Amniotic stem cell (primary cell): ENCODE data around the gene EXOC3L1.

Source experiments
- DNase-seq: peaks from one replicate; lab custom pipeline; 2025; lab: John Stamatoyannopoulos, UW

Gene EXOC3L1

GRCh38 chr16:67181346-67181745 lies 8.6 kb downstream of the EXOC3L1 start:
- no peak for DNase-seq

- DNase-seq: no peak
Measured at GRCh38 chr16:67180166-67180565, 9.8 kb downstream of the EXOC3L1 start.

GRCh38 chr16:67179421-67180080 lies 10.4 kb downstream of the EXOC3L1 start:
- DNase-seq: no peak

- no peak for DNase-seq
Measured at GRCh38 chr16:67177743-67178699, 11.9 kb downstream of the EXOC3L1 start.

GRCh38 chr16:67176662-67177061 lies 13.3 kb downstream of the EXOC3L1 start:
- DNase-seq: no peak

- no peak for DNase-seq
Measured at GRCh38 chr16:67174706-67175231, 15.2 kb downstream of the EXOC3L1 start.

- DNase-seq: peak; percentile 71
Measured at GRCh38 chr16:67173808-67174705, 15.9 kb downstream of the EXOC3L1 start.

- DNase-seq: no peak
Measured at GRCh38 chr16:67173323-67173722, 16.6 kb downstream of the EXOC3L1 start.

GRCh38 chr16:67170949-67171649 lies 18.8 kb downstream of the EXOC3L1 start:
- no peak for DNase-seq

- DNase-seq: peak; percentile 62
Measured at GRCh38 chr16:67170168-67170948, 19.6 kb downstream of the EXOC3L1 start, which contains the start of gene NOL3. TSS of gene NOL3 (plus strand) at chr16:67170538.

GRCh38 chr16:67169642-67170167 lies 20.2 kb downstream of the EXOC3L1 start:
- DNase-seq: no peak

- no peak for DNase-seq
Measured at GRCh38 chr16:67169011-67169451, 20.9 kb downstream of the EXOC3L1 start.

- no peak for DNase-seq
Measured at GRCh38 chr16:67167588-67167987, 22.3 kb downstream of the EXOC3L1 start.

GRCh38 chr16:67166598-67167168 lies 23.3 kb downstream of the EXOC3L1 start:
- DNase-seq: no peak

GRCh38 chr16:67166110-67166547 lies 23.8 kb downstream of the EXOC3L1 start:
- DNase-seq: no peak

- DNase-seq: no peak
Measured at GRCh38 chr16:67165121-67166078, 24.5 kb downstream of the EXOC3L1 start.

GRCh38 chr16:67164599-67165061 lies 25.3 kb downstream of the EXOC3L1 start, which contains the start of gene HSF4:
TSS of gene HSF4 (plus strand) at chr16:67164745. CDS start at chr16:67164812, 67 bp downstream.
- DNase-seq: no peak

- DNase-seq: no peak
Measured at GRCh38 chr16:67163999-67164558, 25.9 kb downstream of the EXOC3L1 start.
